Cerebellar cortex (tissue), 1 donor: ENCODE data around the gene LMAN2.
A peak's percentile ranks its signal among the peaks of the same experiment; 100 is the strongest.

Source experiments
- DNase-seq: peaks from one replicate; pipeline ENCODE4 v3.0.0-alpha.2; 2015; ENCODE audit warnings: low spot score

The LMAN2 gene

GRCh38 chr5:177327539-177328522 is 23.6 kb downstream of the LMAN2 start:
- no peak for DNase-seq

- DNase-seq = no peak
These were observed 25.5 kb downstream of the LMAN2 start for GRCh38 chr5:177325868-177326381.

GRCh38 chr5:177320879-177321278 is 30.6 kb downstream of the LMAN2 start:
- DNase-seq = no peak

- DNase-seq = no peak
These were observed 31.4 kb downstream of the LMAN2 start for GRCh38 chr5:177319913-177320588.

- peak; percentile 86 for DNase-seq
These were observed 33.5 kb downstream of the LMAN2 start for GRCh38 chr5:177317959-177318377.

- DNase-seq = no peak
These were observed 35.5 kb downstream of the LMAN2 start for GRCh38 chr5:177316005-177316404.

GRCh38 chr5:177315411-177315810 is 36.1 kb downstream of the LMAN2 start:
- DNase-seq = no peak

- DNase-seq = no peak
These were observed 36.8 kb downstream of the LMAN2 start for GRCh38 chr5:177314376-177315342.

- DNase-seq = no peak
These were observed 37.8 kb downstream of the LMAN2 start for GRCh38 chr5:177313561-177314259.

GRCh38 chr5:177312649-177313181 is 38.8 kb downstream of the LMAN2 start:
- DNase-seq = no peak

GRCh38 chr5:177311723-177312648 is 39.5 kb downstream of the LMAN2 start, which contains the start of gene MXD3:
MXD3 (minus strand) TSS chr5:177311898; CDS start chr5:177311830, 68 bp downstream.
- DNase-seq = peak; percentile 96

GRCh38 chr5:177311392-177311722 is 40.1 kb downstream of the LMAN2 start:
- no peak for DNase-seq

- no peak for DNase-seq
These were observed 40.6 kb downstream of the LMAN2 start for GRCh38 chr5:177310757-177311391.

GRCh38 chr5:177310332-177310731 is 41.1 kb downstream of the LMAN2 start:
- DNase-seq = no peak

GRCh38 chr5:177309351-177310191 is 41.9 kb downstream of the LMAN2 start:
- peak; percentile 85 for DNase-seq

GRCh38 chr5:177308740-177309139 is 42.7 kb downstream of the LMAN2 start:
- DNase-seq = no peak

GRCh38 chr5:177307544-177308363 is 43.7 kb downstream of the LMAN2 start:
- no peak for DNase-seq
